H1 (cell line): ENCODE data around the gene MAP4K4. TPM values are rescaled to one million over a fixed set of nuclear protein-coding genes. Genes with fewer than 3 reads are reported as not detected.

Experiments
- CTCF ChIA-PET: fragments of 300-600 bp; sonication (Branson Sonifier 250); formaldehyde crosslinking; loops from one replicate; lab custom pipeline; 2021; ENCODE audit not compliant: partially characterized antibody; lab: Charles Lee
- POLR2A ChIA-PET: fragments of 300-600 bp; sonication (Branson Sonifier 250); formaldehyde crosslinking; loops from one replicate; lab custom pipeline; 2021; ENCODE audit warnings: inconsistent platforms; ENCODE audit not compliant: partially characterized antibody; lab: Charles Lee
- DNase-seq, 2 experiments: peaks; one replicate each; pipeline versions ENCODE4 v3.0.0 to v3.0.0-alpha.2; 2010 to 2022; ENCODE audit warnings: low spot score in 2 of 2, low read depth in 1 of 2, mixed read lengths in 1 of 2
- FAIRE-seq: peaks from 2 replicates; lab custom pipeline; 2011; peaks lifted over from hg19 to GRCh38; lab: Jason Lieb, UNC
- H2AFZ ChIP-seq: 2 replicates; pipeline ENCODE4 v1.8.1; 2012; ENCODE audit warnings: low read length, inconsistent platforms
- H2AK5ac ChIP-seq: 2 replicates; pipeline ENCODE4 v1.6.1; 2013; ENCODE audit warnings: low read depth, low read length
- H2BK120ac ChIP-seq: replicated peaks from 2 replicates; pipeline ENCODE3; 2013; ENCODE audit warnings: low read depth, low read length, inconsistent platforms
- H2BK12ac ChIP-seq: 2 replicates; pipeline ENCODE4 v1.6.1; 2013; ENCODE audit warnings: low read depth, low read length
- H2BK15ac ChIP-seq: 2 replicates; pipeline ENCODE4 v1.6.1; 2013; ENCODE audit warnings: low read length
- H2BK20ac ChIP-seq: 2 replicates; pipeline ENCODE4 v1.6.1; 2013; ENCODE audit warnings: low read length
- H2BK5ac ChIP-seq: 2 replicates; pipeline ENCODE4 v1.6.1; 2013; ENCODE audit warnings: low read depth, low read length
- H3K14ac ChIP-seq: 2 replicates; pipeline ENCODE4 v1.6.1; 2013; ENCODE audit warnings: inconsistent platforms; ENCODE audit not compliant: insufficient read length
- H3K18ac ChIP-seq: 2 replicates; pipeline ENCODE4 v1.6.1; 2013; ENCODE audit warnings: low read length; ENCODE audit errors: extremely low read depth
- H3K23ac ChIP-seq: 2 replicates; pipeline ENCODE4 v1.6.1; 2013; ENCODE audit warnings: inconsistent platforms; ENCODE audit not compliant: insufficient read length
- H3K23me2 ChIP-seq: 2 replicates; pipeline ENCODE4 v1.6.1; 2013; ENCODE audit warnings: low read depth, low read length
- H3K27ac ChIP-seq: 2 replicates; pipeline ENCODE4 v1.6.1; 2011; ENCODE audit warnings: low read depth, low read length, inconsistent platforms
- H3K27me3 ChIP-seq, 4 experiments: replicated peaks in 1 of 4; 1 replicate in 1 of 4; 2 replicates in 3 of 4; pipeline versions ENCODE4 v1.6.1 to v1.8.1; 2011 to 2013; ENCODE audit warnings: low read length in 3 of 4, mild to moderate bottlenecking in 3 of 4, inconsistent platforms in 2 of 4, mixed read lengths in 2 of 4, moderate library complexity in 1 of 4; ENCODE audit not compliant: control insufficient read depth in 3 of 4, insufficient read depth in 3 of 4; ENCODE audit errors: extremely low read depth in 1 of 4
- H3K36me3 ChIP-seq, 4 experiments: 2 replicates each; pipeline versions ENCODE4 v1.6.1 to v1.8.1; 2011 to 2013; ENCODE audit warnings: mild to moderate bottlenecking in 4 of 4, low read length in 3 of 4, moderate library complexity in 2 of 4, control low read depth in 1 of 4, inconsistent platforms in 1 of 4; ENCODE audit not compliant: insufficient read depth in 4 of 4, control insufficient read depth in 2 of 4
- H3K4ac ChIP-seq: replicated peaks from 2 replicates; pipeline ENCODE3; 2013; ENCODE audit warnings: low read length, low read depth, mixed read lengths, inconsistent platforms; ENCODE audit not compliant: insufficient read length
- H3K4me1 ChIP-seq, 4 experiments: replicated peaks in 1 of 4; 1 replicate in 1 of 4; 2 replicates in 3 of 4; pipeline versions ENCODE4 v1.6.1 to v1.8.1; 2011 to 2013; ENCODE audit warnings: low read length in 3 of 4, inconsistent platforms in 2 of 4, mixed read lengths in 1 of 4; ENCODE audit not compliant: insufficient read depth in 4 of 4, control insufficient read depth in 3 of 4
- H3K4me2 ChIP-seq, 2 experiments: 2 replicates each; pipeline versions ENCODE4 v1.6.1 to v1.8.1; 2011 to 2013; ENCODE audit warnings: low read depth in 2 of 2, low read length in 2 of 2, control low read depth in 1 of 2, inconsistent platforms in 1 of 2, mild to moderate bottlenecking in 1 of 2; ENCODE audit not compliant: insufficient read depth in 1 of 2
- H3K4me3 ChIP-seq, 4 experiments: fragments of 200-600, 300-600 bp in 1 of 4; sonication (generic), shearing (Covaris generic), sonication (Bioruptor Twin) in 1 of 4; 2 replicates each; pipeline versions ENCODE4 v1.5.1 to v1.8.1; 2011 to 2016; ENCODE audit warnings: low read length in 4 of 4, low read depth in 3 of 4, control low read depth in 2 of 4, inconsistent platforms in 2 of 4, mild to moderate bottlenecking in 2 of 4, mixed read lengths in 1 of 4, moderate library complexity in 1 of 4; ENCODE audit not compliant: insufficient read depth in 2 of 4; ENCODE audit errors: extremely low read depth in 1 of 4
- H3K56ac ChIP-seq: replicated peaks from 2 replicates; pipeline ENCODE3; 2013; ENCODE audit warnings: low read depth, mild to moderate bottlenecking, mixed read lengths, low read length, inconsistent platforms; ENCODE audit not compliant: insufficient read length
- H3K79me1 ChIP-seq: 2 replicates; pipeline ENCODE4 v1.6.1; 2013; ENCODE audit warnings: low read depth, low read length, control low read depth
- H3K79me2 ChIP-seq, 2 experiments: 2 replicates each; pipeline versions ENCODE4 v1.6.1 to v1.8.1; 2012 to 2013; ENCODE audit warnings: low read length in 2 of 2, mild to moderate bottlenecking in 2 of 2, inconsistent platforms in 1 of 2; ENCODE audit not compliant: insufficient read depth in 2 of 2, control insufficient read depth in 1 of 2
- H3K9ac ChIP-seq, 4 experiments: replicated peaks in 1 of 4; 1 replicate in 1 of 4; 2 replicates in 3 of 4; pipeline versions ENCODE4 v1.6.1 to v1.8.1; 2011 to 2013; ENCODE audit warnings: low read depth in 3 of 4, low read length in 3 of 4, control low read depth in 2 of 4, mild to moderate bottlenecking in 2 of 4, moderate library complexity in 2 of 4, inconsistent platforms in 1 of 4; ENCODE audit errors: extremely low read depth in 1 of 4
- H3K9me3 ChIP-seq, 2 experiments: 2 replicates each; pipeline versions ENCODE4 v1.6.1 to v1.8.1; 2012 to 2013; ENCODE audit warnings: mild to moderate bottlenecking in 2 of 2, moderate library complexity in 2 of 2, control low read depth in 1 of 2, inconsistent platforms in 1 of 2, low read depth in 1 of 2, low read length in 1 of 2, mixed read lengths in 1 of 2; ENCODE audit not compliant: insufficient read depth in 2 of 2
- H4K20me1 ChIP-seq, 2 experiments: replicated peaks in 1 of 2; 2 replicates each; pipeline versions ENCODE3 to v1.8.1; 2011 to 2013; ENCODE audit warnings: inconsistent platforms in 2 of 2, low read length in 2 of 2, mild to moderate bottlenecking in 1 of 2; ENCODE audit not compliant: insufficient read depth in 2 of 2, control insufficient read depth in 1 of 2
- H4K5ac ChIP-seq: 2 replicates; pipeline ENCODE4 v1.6.1; 2013; ENCODE audit warnings: low read length, low read depth, mixed read lengths, inconsistent platforms; ENCODE audit not compliant: insufficient read length
- H4K8ac ChIP-seq: 2 replicates; pipeline ENCODE4 v1.8.0; 2013; ENCODE audit warnings: mild to moderate bottlenecking, moderate library complexity, low read length, inconsistent platforms; ENCODE audit not compliant: insufficient read depth; ENCODE audit errors: extremely low read depth
- H4K91ac ChIP-seq: replicated peaks from 2 replicates; pipeline ENCODE3; 2013; ENCODE audit warnings: low read length, mixed read lengths, inconsistent platforms; ENCODE audit not compliant: insufficient read length
- ASH2L ChIP-seq: fragments of 200-600, 300-600 bp; sonication (generic); IDR thresholded peaks from one replicate; pipeline ENCODE4 v1.7.1; 2017; ENCODE audit warnings: low read length
- CBX8 ChIP-seq: fragments of 300-800, 300-1000 bp; sonication (generic); IDR thresholded peaks from 2 replicates; pipeline ENCODE4 v1.7.1; 2016; ENCODE audit warnings: low read depth, low read length, borderline replicate concordance
- JUND ChIP-seq: IDR thresholded peaks from 2 replicates; pipeline ENCODE4 v1.6.1; 2011; ENCODE audit warnings: mild to moderate bottlenecking, improper control_type of control experiment, low read length
- NRF1 ChIP-seq: IDR thresholded peaks from 2 replicates; pipeline ENCODE4 v1.6.1; 2011; ENCODE audit warnings: mild to moderate bottlenecking, low read depth, low read length, improper control_type of control experiment
- PHF8 ChIP-seq: fragments of 200-600 bp; sonication (generic); conservative IDR thresholded peaks from 2 replicates; pipeline ENCODE4 v1.7.1; 2012; ENCODE audit warnings: low read depth, mild to moderate bottlenecking, inconsistent platforms, low read length, moderate library complexity
- RXRA ChIP-seq: IDR thresholded peaks from 2 replicates; pipeline ENCODE4 v1.6.1; 2011; ENCODE audit warnings: low read depth, mild to moderate bottlenecking, low read length, moderate library complexity; ENCODE audit not compliant: insufficient read depth
- SIRT6 ChIP-seq: IDR thresholded peaks from one replicate; pipeline ENCODE4 v1.7.1; 2012; ENCODE audit warnings: low read length, inconsistent platforms
- SP2 ChIP-seq: IDR thresholded peaks from 2 replicates; pipeline ENCODE4 v1.6.1; 2012; ENCODE audit warnings: mild to moderate bottlenecking, low read length, inconsistent platforms
- TAF7 ChIP-seq: optimal IDR thresholded peaks from 2 replicates; pipeline ENCODE3; 2011; ENCODE audit warnings: low read depth, mild to moderate bottlenecking, inconsistent platforms, low read length, moderate library complexity, borderline replicate concordance
- ZNF274 ChIP-seq: IDR thresholded peaks from 2 replicates; pipeline ENCODE4 v1.7.0; 2012; ENCODE audit warnings: low read length, borderline replicate concordance; ENCODE audit errors: extremely low read depth
- WGBS, 2 experiments: shearing (Covaris generic) in 1 of 2; methylation state at CpG; one replicate each; pipeline versions ENCODE4 v1.1.6 to v1.1.7; 2013 to 2015; ENCODE audit warnings: low lambda C conversion rate in 2 of 2, mixed read lengths in 2 of 2, inconsistent platforms in 1 of 2, low coverage in 1 of 2, missing lambda C conversion rate in 1 of 2; ENCODE audit not compliant: insufficient replicate concordance in 2 of 2, insufficient coverage in 1 of 2, insufficient read length in 1 of 2; ENCODE audit errors: extremely low coverage in 1 of 2, missing lambda C conversion rate in 1 of 2; 5-methylcytosine and 5-hydroxymethylcytosine counted together
- polyA plus RNA-seq, 7 experiments: library from polyadenylated mRNA; depleted of rRNA in 3 of 7; stranded (reverse) in 5 of 7; unstranded in 2 of 7; fragments of >200 nt in 5 of 7; fragments of 200-250 nt in 2 of 7; gene quantifications; 1 replicate in 5 of 7; 2 replicates in 1 of 7; 4 replicates in 1 of 7; pipeline versions ENCODE4 v1.2.1 to v1.2.3, GENCODE V29; 2011 to 2013; ENCODE audit warnings: missing spikeins in 2 of 7, mixed read lengths in 2 of 7
- total RNA-seq: library from RNA; stranded (reverse); fragmentation: NEBNext Ultra II Directional; extraction: Animal tissue kit (Norgen Biotek cat#: 25700); gene quantifications from 2 replicates; pipeline ENCODE4 v1.2.1, GENCODE V29; 2021
- TF ChIP-seq, protein P1 (sequence below), 3 experiments: IDR thresholded peaks; 1 replicate in 2 of 3; 2 replicates in 1 of 3; pipeline versions ENCODE4 v1.5.1 to v1.6.1; 2011; ENCODE audit warnings: low read length in 3 of 3, mild to moderate bottlenecking in 3 of 3, inconsistent platforms in 2 of 3, low read depth in 1 of 3, moderate library complexity in 1 of 3; ENCODE audit not compliant: insufficient read depth in 1 of 3; ENCODE audit errors: control extremely low read depth in 1 of 3

The MAP4K4 gene
- total and polyA plus RNA-seq, 2 of the 8 experiments (the other 6 are each of a cell fraction or from before 2014, with no cell fraction given): 53.2 to 138 TPM

- no peak overlapping the region for H2AFZ ChIP-seq
- WGBS, 2 experiments: 72% methylated on average over 2 of the region's 2 CpGs; no CpG with 5 or more reads in 1 of the 2 experiments
- TF ChIP-seq SIRT6 (no peak), CBX8 (no peak), NRF1 (no peak), RXRA (no peak), PHF8 (no peak), SP2 (no peak), JUND (no peak), TAF7 (no peak), ASH2L (no peak), ZNF274 (no peak)
- TF ChIP-seq, protein P1, sequence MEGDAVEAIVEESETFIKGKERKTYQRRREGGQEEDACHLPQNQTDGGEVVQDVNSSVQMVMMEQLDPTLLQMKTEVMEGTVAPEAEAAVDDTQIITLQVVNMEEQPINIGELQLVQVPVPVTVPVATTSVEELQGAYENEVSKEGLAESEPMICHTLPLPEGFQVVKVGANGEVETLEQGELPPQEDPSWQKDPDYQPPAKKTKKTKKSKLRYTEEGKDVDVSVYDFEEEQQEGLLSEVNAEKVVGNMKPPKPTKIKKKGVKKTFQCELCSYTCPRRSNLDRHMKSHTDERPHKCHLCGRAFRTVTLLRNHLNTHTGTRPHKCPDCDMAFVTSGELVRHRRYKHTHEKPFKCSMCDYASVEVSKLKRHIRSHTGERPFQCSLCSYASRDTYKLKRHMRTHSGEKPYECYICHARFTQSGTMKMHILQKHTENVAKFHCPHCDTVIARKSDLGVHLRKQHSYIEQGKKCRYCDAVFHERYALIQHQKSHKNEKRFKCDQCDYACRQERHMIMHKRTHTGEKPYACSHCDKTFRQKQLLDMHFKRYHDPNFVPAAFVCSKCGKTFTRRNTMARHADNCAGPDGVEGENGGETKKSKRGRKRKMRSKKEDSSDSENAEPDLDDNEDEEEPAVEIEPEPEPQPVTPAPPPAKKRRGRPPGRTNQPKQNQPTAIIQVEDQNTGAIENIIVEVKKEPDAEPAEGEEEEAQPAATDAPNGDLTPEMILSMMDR (IDR thresholded peaks at IDR 0.05; ENCODE audit: control extremely low read depth in 1 of 3, insufficient read depth in 1 of 3, low read depth in 1 of 3, low read length in 3 of 3): no peak
Measured at GRCh38 chr2:101675512-101675911, 22.0 kb upstream of the MAP4K4 start.

More at GRCh38 chr2:101675512-101675911, 22.0 kb upstream of the MAP4K4 start:
- H3K79me2 ChIP-seq: no peaks in the 10 kb centered on the region
- no peak overlapping the region for H2BK120ac ChIP-seq
- no peaks in the 10 kb centered on the region for H3K23me2 ChIP-seq
- ChIA-PET POLR2A (no interaction called here), CTCF (interaction anchor here (1.5 kb wide), 1 partner anchor 50 kb away, joined by 3 read pairs; no protein-coding TSS in a partner anchor)
- H4K8ac ChIP-seq: no peak overlapping the region
- no peak overlapping the region for H2AK5ac ChIP-seq
- H3K14ac ChIP-seq: no peak overlapping the region
- no peaks in the 10 kb centered on the region for H3K4me1 ChIP-seq
- DNase-seq (no peak), FAIRE-seq (no peak)
- H2BK12ac ChIP-seq: no peak overlapping the region
- H3K79me1 ChIP-seq: no peaks in the 10 kb centered on the region
- H4K91ac ChIP-seq: no peak overlapping the region
- no peak overlapping the region for H3K23ac ChIP-seq
- no peak overlapping the region for H3K9ac ChIP-seq
- no peaks in the 10 kb centered on the region for H4K20me1 ChIP-seq
- no peak overlapping the region for H2BK20ac ChIP-seq
- no peak overlapping the region for H2BK5ac ChIP-seq
- no peak overlapping the region for H4K5ac ChIP-seq
- no peaks in the 10 kb centered on the region for H3K36me3 ChIP-seq
- no peak overlapping the region for H3K4me2 ChIP-seq
- no peak overlapping the region for H3K4me3 ChIP-seq
- H2BK15ac ChIP-seq: no peak overlapping the region
- no peak overlapping the region for H3K4ac ChIP-seq
- H3K9me3 ChIP-seq: peaks cover 0 to 4% of the 10 kb centered on the region in 2 experiments; a peak in 2 of 4 replicates
- no peak overlapping the region for H3K56ac ChIP-seq
- no peak overlapping the region for H3K18ac ChIP-seq
- H3K27me3 ChIP-seq: no peaks in the 10 kb centered on the region
- no peak overlapping the region for H3K27ac ChIP-seq
